A673 (cell line): ENCODE measurements around the gene APBA1.

Experiments used
- CTCF ChIP-seq: fragments of 300-800, 200-600 bp; sonication (generic); conservative IDR thresholded peaks from 2 replicates; pipeline ENCODE4 v1.5.1; 2017; ENCODE audit warnings: low read depth, mild to moderate bottlenecking, antibody characterized with exemption, low read length, moderate library complexity, mixed read lengths
- EZH2 ChIP-seq: fragments of 200-600 bp; sonication (generic); IDR thresholded peaks from 2 replicates; pipeline ENCODE4 v1.6.1; 2017; ENCODE audit warnings: borderline replicate concordance, low read depth, mild to moderate bottlenecking, mixed read lengths, antibody characterized with exemption, low read length; ENCODE audit not compliant: poor library complexity, severe bottlenecking

- TF ChIP-seq CTCF = no peak
- TF ChIP-seq EZH2 = no peak
Measured at GRCh38 chr9:69555802-69556201, 116.4 kb downstream of the APBA1 start.
